GM19023 (cell line): Measurements from ENCODE around the gene KIZ.
"Not testable (repeated sequence)": the region's sequence is repeated elsewhere in the genome, so short reads cannot be mapped to it uniquely, and the experiment has no call there.

ENCODE experiments used
- ATAC-seq: cut with Tn5 transposase; IDR thresholded peaks from one replicate; pipeline ENCODE4 v1.9.1; 2021; ENCODE audit warnings: mild to moderate bottlenecking, moderate library complexity; ENCODE audit not compliant: unreplicated experiment

KIZ gene

GRCh38 chr20:21136015-21136732 lies 10.3 kb downstream of the KIZ start:
- ATAC-seq = no peak

GRCh38 chr20:21137078-21137477 lies 11.2 kb downstream of the KIZ start:
- ATAC-seq = no peak

GRCh38 chr20:21139881-21140566 lies 14.1 kb downstream of the KIZ start:
- no peak for ATAC-seq

DNA sequence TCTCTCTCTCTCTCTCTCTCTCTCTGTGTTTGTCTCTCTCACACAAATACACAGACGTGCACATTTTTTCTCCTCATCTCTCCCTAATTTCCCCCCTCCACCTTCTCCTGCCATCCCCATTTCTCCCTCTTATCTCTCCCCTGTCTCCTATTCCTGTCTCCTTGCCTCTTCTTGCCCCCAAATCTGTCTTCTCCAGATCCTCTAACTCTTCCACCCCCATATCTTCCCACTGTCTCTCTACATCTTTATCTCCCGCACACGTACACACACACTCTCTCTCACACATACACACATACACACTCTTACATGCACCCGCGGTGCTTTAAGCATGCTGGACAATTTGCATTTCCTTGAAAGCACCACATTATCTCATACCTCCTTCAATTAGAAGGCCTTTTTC lies 15.9 kb downstream of the KIZ start:
- ATAC-seq = no peak

GRCh38 chr20:21143194-21143890 lies 17.5 kb downstream of the KIZ start:
- ATAC-seq = no peak

DNA sequence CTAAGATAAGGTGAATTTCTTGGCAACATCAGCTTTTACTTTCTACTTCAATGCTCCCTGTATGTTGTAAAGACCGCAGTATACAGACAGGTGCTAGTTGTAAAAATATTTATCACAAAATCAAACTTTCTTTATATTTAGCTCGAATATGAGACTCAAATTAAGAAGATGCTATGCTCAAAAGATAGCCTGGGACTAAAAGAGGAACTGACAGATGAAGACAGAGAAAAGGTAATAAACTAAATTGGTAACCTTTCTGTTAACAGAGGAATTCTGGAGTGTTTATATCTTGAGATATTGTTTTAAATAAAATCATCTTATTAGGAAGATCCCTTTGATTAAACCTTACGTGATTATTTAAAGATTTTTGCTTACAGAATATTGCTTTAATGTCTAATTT lies 19.5 kb downstream of the KIZ start:
- no peak for ATAC-seq

DNA sequence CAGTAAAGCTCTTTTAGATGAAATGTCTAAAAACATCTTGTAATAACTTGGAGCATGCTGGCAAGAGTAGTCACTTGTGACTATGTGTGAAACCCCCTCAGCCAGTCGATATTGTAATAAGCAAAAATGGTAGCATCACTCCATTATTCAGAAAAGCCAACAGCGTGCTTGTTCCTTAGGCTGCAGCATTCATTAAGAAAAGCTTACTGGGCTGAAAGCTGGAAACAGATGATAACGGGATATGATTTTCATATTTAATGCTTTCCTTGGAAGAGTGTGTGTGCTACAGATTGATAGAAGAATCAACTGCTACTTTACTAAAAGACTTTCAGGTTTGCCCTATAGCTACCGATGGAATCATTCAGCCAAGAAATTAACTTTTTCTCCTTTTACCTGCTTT lies 20.3 kb downstream of the KIZ start:
- no peak for ATAC-seq

DNA sequence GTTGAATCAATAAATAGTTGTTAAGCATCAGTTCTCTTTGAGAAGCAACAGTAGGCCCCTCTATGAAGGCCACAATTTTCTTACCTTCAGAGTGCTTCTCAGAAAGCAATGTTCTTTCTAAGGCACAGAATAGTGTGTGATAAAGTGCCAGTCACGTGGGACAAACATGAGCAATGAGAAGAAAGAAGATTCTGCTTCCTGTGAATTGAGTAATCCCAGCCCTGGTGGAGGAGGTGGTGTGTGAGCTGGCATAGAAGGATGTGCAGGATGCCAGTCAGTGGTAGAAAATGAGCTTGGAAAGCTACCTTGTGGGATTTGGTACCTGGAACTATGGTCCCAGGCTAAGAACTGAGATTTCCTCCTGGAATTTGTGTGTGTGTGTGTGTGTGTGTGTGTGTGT lies 21.7 kb downstream of the KIZ start:
- ATAC-seq = no peak

DNA sequence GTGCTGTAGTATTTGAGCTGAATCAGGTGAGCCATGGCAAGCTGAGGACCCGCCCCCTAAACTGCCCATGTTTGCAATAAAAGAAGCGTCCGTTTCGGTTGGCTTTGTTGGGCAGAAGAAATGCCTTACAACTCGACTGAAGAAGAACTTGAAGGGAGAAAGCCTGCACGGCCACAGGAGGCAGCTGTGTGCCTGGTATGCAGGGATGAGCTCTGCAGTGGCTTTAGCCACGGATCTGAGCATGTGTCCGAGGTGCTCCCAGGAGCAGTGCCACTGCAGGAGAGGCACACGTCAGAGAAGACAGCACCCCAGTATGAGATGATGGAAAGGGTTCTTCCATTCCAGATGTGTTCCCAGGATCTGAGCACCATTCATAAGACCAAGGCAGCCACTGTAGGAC lies 23.5 kb downstream of the KIZ start:
- ATAC-seq = no peak

DNA sequence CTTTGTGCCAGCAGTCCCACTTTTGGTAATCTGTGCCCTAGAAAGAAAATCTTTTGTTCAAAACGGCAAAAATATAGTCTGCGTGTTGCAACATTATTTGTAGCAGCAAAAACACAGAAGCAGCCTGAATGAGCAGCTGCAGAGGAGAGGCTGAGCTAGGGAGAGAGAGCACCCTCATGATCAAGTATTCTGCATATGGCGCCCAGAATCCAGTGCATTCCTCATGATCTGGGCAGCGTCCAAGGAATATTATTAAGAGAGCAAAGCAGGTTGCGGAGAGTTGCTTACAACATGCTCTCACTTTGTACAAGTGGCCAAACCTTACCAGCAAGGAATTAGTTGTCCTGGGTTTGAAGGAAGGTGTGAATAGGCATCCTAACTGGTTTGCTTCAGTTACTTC lies 25.9 kb downstream of the KIZ start:
- no peak for ATAC-seq

DNA sequence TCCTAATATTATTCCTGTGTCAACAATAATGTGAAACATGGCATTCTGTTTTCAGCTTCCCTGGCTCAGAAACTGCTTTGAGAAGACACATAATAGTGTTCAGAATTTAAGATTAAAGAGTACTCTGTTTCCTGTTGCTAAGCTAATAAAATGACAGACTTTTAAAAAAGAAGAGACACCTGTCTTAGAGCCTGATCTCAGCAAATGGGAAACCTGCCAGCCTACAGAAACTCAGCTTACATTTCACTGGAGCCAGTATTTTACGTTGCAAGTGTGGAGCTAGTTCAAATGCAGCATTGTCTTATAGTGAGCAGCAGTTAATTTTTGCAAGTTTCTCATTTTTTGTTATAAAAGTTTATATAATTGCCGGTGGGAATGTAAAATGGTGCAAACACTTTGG lies 28.8 kb downstream of the KIZ start:
- ATAC-seq = no peak

GRCh38 chr20:21155268-21155667 lies 29.4 kb downstream of the KIZ start:
- ATAC-seq = no peak

DNA sequence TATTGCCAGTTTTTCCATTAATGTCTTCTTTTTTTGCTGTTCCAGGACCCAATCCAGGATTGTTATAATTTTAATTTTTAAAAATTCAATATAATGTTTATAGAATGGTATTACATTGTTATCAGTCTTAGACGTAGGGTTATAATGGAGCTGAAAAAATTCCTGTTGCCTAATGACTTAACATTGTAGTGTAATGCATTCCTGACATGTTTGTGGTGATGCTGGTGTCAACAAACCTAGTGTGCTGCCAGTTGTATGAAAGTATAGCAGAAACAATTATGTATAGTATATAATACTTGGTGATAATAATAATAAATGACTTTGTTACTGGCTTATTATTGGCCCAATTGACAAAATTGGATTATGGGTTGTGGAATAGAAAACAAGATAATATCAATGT lies 30.4 kb downstream of the KIZ start:
- no peak for ATAC-seq

GRCh38 chr20:21157006-21157405 lies 31.1 kb downstream of the KIZ start:
- no peak for ATAC-seq

DNA sequence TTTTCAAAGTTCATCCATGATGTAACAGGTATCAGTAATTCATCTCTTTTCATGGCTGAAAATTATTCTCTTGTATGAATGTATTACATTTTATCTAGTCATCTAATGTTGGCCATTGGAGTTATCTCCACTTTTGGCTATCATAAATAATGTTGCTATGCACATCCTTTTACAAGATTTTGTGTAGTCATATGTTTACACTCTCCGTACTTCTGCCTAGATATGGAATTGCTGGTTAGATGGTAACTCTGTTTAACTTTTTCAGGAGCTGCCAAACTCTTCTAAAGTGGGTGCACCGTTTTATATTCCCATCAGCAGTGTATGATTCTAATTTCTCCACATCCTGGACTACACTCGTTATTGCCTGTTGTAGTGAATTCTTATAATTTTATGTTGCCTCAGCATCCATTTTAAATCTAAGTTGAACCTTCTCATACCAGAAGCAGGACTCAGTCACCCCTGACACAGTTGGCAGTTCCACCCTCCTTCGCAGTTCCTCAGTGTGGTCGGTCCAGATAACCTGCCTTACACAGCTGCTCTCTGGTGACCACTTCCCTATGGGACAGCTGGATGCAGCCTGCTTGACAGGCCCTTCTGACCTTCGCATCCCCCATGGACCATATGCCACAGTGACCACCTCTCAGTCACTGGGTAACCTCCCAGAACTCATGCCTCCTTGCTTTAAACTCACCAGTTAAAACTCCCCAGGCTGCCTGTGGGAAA lies 33.9 kb downstream of the KIZ start:
- ATAC-seq = no peak

DNA sequence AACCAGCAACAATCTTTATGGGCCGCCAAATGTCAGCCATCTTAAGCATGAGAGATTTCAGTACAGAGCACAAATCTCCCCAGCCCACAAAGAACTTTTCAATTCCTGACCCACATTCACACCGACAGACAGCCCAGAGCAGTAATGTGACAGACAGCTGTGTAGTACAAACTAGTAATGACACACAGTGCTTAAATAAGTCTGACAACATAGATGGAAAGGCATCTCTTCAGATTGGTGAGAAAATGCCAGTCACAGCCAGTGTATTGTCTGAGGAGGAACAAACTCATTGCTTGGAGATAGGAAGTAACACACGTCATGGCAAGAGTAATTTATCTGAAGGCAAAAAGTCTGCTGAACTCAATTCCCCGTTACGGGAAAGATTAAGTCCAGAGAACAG lies 36.0 kb downstream of the KIZ start:
- no peak for ATAC-seq

- ATAC-seq = no peak
These were observed 36.7 kb downstream of the KIZ start for GRCh38 chr20:21162631-21163030.

GRCh38 chr20:21166801-21167200 lies 40.9 kb downstream of the KIZ start:
- ATAC-seq = no peak

DNA sequence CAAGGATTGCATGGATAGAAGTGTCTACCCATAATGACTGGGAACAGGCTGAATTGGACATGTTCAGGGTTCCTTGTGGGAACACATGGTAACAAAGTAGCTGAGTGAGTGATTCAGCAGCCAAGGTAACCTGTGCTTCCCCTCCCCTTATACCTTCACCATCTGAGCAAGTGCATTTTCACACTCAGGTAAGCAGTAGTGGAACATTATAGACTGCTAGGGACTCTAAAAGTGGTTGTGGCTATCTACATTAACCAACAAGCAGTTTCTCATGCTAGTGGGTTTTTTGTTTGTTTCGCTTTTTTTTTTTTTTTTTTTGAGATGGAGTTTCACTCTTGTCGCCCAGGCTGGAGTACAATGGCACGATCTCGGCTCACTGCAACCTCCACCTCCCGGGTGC lies 41.4 kb downstream of the KIZ start:
- no peak for ATAC-seq

DNA sequence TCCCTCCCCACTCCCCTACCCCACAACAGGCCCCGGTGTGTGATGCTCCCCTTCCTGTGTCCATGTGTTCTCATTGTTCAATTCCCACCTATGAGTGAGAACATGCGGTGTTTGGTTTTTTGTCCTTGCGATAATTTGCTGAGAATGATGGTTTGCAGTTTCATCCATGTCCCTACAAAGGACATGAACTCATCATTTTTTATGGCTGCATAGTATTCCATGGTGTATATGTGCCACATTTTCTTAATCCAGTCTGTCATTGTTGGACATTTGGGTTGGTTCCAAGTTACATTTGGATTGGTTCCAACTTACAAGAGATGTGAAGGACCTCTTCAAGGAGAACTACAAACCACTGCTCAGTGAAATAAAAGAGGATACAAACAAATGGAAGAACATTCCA lies 42.2 kb downstream of the KIZ start:
- ATAC-seq = not testable (repeated sequence)

GRCh38 chr20:21172626-21173025 lies 46.7 kb downstream of the KIZ start:
- no peak for ATAC-seq

DNA sequence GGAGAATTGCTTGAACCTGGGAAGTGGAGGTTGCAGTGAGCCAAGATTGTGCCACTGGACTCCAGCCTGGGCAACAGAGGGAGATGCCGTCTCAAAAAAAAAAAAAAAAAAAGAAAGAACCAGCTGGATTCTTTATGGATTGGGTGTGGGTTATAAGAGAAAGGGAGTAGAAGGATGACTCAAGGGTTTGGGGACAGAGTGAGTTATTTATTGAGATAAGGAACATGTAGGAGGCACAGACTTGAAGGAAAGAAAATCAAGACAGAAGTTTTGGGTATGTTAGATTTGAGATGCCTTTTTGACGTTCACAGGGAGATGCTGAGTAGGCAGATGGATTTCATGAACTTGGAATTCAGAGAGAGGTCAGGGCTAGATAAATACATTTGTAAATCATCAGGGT lies 47.6 kb downstream of the KIZ start:
- ATAC-seq = no peak
